AML-193 (cell line): ENCODE results near the gene SGMS1.
"Not testable (repeated sequence)": the region's sequence is repeated elsewhere in the genome, so short reads cannot be mapped to it uniquely, and the experiment has no call there.

Source experiments
- DNase-seq, 2 experiments: peaks; one replicate each; lab custom pipeline; 2025; lab: John Stamatoyannopoulos, UW

The SGMS1 gene

GRCh38 chr10:50582046-50582445, 41.7 kb downstream of the SGMS1 start:
- no peak for DNase-seq

GRCh38 chr10:50580262-50580891, 43.4 kb downstream of the SGMS1 start:
- no peak for DNase-seq

GRCh38 chr10:50579491-50580261, 44.1 kb downstream of the SGMS1 start:
- no peak for DNase-seq

- no peak for DNase-seq
These were observed 44.8 kb downstream of the SGMS1 start for GRCh38 chr10:50578949-50579348.

GRCh38 chr10:50577681-50578350, 45.9 kb downstream of the SGMS1 start:
- DNase-seq, result peak; percentile 66 to 75

GRCh38 chr10:50577010-50577409, 46.7 kb downstream of the SGMS1 start:
- DNase-seq, result no peak

GRCh38 chr10:50576245-50576815, 47.4 kb downstream of the SGMS1 start:
- DNase-seq, result no peak

- no peak for DNase-seq
These were observed 48.1 kb downstream of the SGMS1 start for GRCh38 chr10:50575477-50576244.

- no peak for DNase-seq
These were observed 48.8 kb downstream of the SGMS1 start for GRCh38 chr10:50574931-50575330.

- DNase-seq, result no peak
These were observed 49.5 kb downstream of the SGMS1 start for GRCh38 chr10:50574305-50574704.

GRCh38 chr10:50572017-50572491, 51.7 kb downstream of the SGMS1 start:
- DNase-seq, result no peak

- DNase-seq, result not testable (repeated sequence)
These were observed 55.0 kb downstream of the SGMS1 start for GRCh38 chr10:50568750-50569149.

- no peak for DNase-seq
These were observed 56.4 kb downstream of the SGMS1 start for GRCh38 chr10:50567384-50567783.

GRCh38 chr10:50566150-50566549, 57.6 kb downstream of the SGMS1 start:
- no peak for DNase-seq

- DNase-seq, result no peak
These were observed 58.3 kb downstream of the SGMS1 start for GRCh38 chr10:50565301-50566083.

GRCh38 chr10:50563906-50564305, 59.9 kb downstream of the SGMS1 start:
- DNase-seq, result no peak

- peak in 1 of 2 experiments; percentile 17 for DNase-seq
These were observed 61.9 kb downstream of the SGMS1 start for GRCh38 chr10:50561816-50562215.

GRCh38 chr10:50561266-50561665, 62.5 kb downstream of the SGMS1 start:
- no peak for DNase-seq

GRCh38 chr10:50560370-50560769, 63.4 kb downstream of the SGMS1 start:
- no peak for DNase-seq

GRCh38 chr10:50558371-50558770, 65.4 kb downstream of the SGMS1 start:
- no peak for DNase-seq

- no peak for DNase-seq
These were observed 66.5 kb downstream of the SGMS1 start for GRCh38 chr10:50557130-50557682.
